ENCODE results near the gene MRPL23.

MRPL23 gene

DNA sequence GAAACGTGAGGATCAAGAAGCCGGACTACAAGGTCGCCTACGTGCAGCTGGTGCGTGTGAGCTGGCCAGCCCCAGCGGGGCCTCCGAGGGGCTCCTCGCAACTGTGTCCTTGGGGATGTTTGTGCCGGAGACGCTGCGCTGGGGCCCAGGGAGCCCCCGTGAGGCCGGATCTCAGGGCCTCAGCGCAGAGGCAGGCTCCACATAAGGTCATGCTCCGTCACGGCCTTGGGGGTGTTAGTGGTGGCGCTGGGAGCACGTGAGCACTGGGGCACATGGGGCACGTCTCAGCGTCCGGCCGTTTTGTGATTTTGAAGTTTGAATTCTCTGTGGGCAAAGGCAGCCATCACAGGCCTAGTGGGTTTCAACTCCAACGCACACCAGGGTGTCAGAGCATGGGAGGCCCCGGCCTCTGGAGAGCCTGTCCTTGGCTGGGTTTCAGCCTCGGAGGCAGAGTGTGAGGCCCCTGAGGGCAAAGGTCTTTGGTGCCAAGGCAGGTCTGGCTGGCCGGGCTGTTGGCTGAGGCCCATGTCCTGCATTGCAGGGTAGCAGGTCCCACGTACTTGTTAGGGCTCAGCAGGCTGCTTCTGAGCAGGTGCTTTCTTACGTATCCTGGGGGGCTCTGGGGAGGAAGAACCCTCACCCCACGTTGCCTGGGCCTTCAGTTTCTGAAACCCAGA lies 5.8 kb downstream of the MRPL23 start:
- ChIA-PET CTCF (interaction anchor here (1.0 to 10.0 kb wide), 2 partner anchors 57 to 198 kb away, joined by 4 to 55 read pairs; no protein-coding TSS in a partner anchor), POLR2A (no interaction called here)
- TF ChIP-seq, protein P1, sequence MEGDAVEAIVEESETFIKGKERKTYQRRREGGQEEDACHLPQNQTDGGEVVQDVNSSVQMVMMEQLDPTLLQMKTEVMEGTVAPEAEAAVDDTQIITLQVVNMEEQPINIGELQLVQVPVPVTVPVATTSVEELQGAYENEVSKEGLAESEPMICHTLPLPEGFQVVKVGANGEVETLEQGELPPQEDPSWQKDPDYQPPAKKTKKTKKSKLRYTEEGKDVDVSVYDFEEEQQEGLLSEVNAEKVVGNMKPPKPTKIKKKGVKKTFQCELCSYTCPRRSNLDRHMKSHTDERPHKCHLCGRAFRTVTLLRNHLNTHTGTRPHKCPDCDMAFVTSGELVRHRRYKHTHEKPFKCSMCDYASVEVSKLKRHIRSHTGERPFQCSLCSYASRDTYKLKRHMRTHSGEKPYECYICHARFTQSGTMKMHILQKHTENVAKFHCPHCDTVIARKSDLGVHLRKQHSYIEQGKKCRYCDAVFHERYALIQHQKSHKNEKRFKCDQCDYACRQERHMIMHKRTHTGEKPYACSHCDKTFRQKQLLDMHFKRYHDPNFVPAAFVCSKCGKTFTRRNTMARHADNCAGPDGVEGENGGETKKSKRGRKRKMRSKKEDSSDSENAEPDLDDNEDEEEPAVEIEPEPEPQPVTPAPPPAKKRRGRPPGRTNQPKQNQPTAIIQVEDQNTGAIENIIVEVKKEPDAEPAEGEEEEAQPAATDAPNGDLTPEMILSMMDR (IDR thresholded peaks at IDR 0.05; ENCODE audit: control extremely low read depth, extremely low read depth, low read depth, missing control alignments) = no peak
- no peak for DNase-seq (ENCODE audit: extremely low spot score)

DNA sequence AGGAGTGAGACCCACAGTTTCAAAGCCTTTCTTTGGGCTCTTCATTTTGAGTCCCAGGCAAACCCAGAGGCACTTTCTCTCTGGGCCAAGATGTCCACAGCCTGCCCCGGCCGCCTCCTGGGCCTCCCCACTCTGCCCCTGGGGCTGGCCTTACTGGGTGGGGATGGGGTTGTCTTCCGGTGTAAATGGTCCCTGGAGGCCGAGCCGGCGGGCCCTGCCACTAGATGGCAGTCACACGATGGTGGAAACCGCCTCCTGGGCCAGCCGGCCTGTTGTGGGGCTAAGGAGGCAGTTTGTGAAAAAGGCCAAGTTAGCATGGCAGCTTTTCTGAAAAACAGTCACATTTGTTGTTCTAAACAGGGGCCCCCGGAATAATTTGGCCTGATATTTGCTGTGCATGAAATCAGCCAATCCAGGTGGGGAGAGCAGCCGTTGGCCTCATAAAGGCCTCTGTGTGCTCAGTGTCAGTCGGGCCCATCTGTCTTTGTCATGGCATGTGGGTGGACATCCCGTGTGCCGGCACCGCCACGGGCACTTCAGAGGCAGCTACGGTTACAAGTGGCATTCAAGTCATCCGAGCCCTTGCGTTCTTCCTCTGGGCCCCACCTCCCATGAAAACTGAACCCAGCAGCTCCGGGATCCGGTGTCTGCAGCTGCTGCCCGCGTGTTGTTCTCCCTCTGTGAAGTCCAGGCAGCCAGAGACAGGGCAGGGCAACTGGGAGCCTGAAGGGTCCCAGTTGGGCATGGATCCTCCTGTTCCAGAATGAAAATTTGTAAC lies 6.5 kb downstream of the MRPL23 start:
- no peak for DNase-seq (ENCODE audit: extremely low spot score)
- ChIA-PET CTCF (interaction anchor here (0.9 to 10.0 kb wide), 4 partner anchors 38 to 259 kb away, joined by 3 to 55 read pairs (median 4); no protein-coding TSS in a partner anchor), POLR2A (no interaction called here)
- TF ChIP-seq, protein P1 (IDR thresholded peaks at IDR 0.05; ENCODE audit: control extremely low read depth, extremely low read depth, low read depth, missing control alignments) = no peak

DNA sequence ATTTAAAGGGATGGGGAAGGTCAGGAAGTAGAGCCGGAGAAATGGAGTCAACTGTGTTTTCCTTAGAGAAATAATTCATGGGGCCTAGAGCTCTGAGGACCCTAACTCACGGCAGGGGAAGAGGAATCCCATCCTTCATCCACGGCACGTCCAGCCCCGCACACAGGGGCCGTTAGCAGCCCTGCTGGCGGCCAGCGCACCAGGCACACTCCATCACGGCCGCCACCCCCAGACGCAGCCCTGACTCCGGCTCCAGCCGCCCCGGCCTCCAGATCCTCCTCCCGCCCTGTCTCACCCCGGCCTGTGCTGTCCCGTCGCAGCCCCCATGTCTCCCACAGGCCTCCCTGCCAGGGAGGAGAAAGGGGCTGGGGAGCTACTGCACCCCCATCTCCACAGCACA lies 11.2 kb downstream of the MRPL23 start:
- POLR2A ChIA-PET = no interaction called here
- DNase-seq (ENCODE audit: extremely low spot score) = no peak
- CTCF ChIA-PET = no interaction called here
- TF ChIP-seq, protein P1 (IDR thresholded peaks at IDR 0.05; ENCODE audit: control extremely low read depth, extremely low read depth, low read depth, missing control alignments) = no peak

DNA sequence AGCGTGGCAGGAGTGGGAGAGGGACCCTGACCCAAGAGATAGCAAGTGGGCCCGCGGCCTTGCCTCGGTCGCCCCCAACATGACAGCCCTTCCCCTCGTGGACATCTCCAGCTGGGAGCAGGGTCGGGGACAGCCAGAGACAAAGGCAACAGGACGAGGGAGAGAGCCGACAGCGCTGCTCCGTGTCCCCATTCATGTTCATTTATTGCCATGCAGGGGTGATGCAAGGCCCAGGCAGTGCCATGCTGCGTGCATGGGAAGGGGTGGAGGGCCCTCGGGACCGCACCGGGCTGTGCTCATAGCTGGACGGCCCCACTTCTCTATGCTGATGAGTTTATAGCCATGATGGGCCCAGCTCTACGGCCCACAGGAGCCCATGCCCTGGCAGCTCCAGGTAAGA lies 12.7 kb downstream of the MRPL23 start:
- no peak for DNase-seq (ENCODE audit: extremely low spot score)
- ChIA-PET CTCF (interaction anchor here (1.0 to 3.3 kb wide), 3 partner anchors 9 to 266 kb away, joined by 4 to 8 read pairs (median 7); no protein-coding TSS in a partner anchor), POLR2A (no interaction called here)
- TF ChIP-seq, protein P1 (IDR thresholded peaks at IDR 0.05; ENCODE audit: control extremely low read depth, extremely low read depth, low read depth, missing control alignments) = no peak

DNA sequence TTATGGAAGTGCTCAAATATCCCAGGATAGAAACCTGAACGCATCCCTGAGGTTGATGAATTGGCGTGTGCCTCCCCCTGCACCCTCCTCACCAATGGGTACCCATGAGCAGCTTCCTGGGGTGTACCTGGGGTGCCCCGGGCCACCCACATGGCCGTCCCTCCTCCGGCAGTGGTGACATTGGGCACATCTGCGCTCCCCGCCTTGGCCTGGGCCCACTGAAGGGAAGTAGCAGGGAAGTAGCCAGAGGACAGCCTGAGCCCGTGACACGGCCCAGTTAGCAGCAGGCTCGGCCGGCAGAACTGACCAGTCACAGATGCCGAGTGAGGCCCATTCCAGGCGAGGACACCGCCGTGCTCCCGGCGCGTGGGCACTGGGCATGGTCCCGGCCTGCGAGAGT lies 16.7 kb downstream of the MRPL23 start:
- POLR2A ChIA-PET = no interaction called here
- CTCF ChIA-PET = interaction anchor here (1.1 kb wide), 1 partner anchor 131 kb away, joined by 3 read pairs; no protein-coding TSS in a partner anchor
- TF ChIP-seq, protein P1 (IDR thresholded peaks at IDR 0.05; ENCODE audit: control extremely low read depth, extremely low read depth, low read depth, missing control alignments) = no peak
- no peak for DNase-seq (ENCODE audit: extremely low spot score)

DNA sequence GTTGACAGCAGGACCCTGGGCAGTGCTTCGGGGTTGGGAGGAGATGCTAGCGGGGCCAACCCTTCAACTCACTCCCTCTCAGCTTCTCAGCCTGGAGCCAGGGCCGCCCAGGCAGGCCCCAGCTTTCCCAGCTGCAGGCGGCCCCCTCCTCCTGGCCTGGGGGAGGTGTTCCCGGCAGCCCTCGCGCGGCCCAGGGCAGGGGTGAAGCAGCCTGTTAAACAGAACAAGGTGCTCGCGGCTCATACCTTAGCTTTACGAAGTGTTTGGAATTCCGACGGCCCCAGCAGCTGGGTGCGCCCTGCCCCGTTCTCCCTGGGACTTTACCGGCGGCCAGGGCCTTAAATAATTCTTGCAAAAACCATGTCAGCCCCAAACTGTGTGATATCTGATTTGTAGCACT lies 17.2 kb downstream of the MRPL23 start:
- POLR2A ChIA-PET = no interaction called here
- TF ChIP-seq, protein P1 (IDR thresholded peaks at IDR 0.05; ENCODE audit: control extremely low read depth, extremely low read depth, low read depth, missing control alignments) = no peak
- CTCF ChIA-PET = interaction anchor here (0.8 to 1.7 kb wide), 3 partner anchors 17 to 184 kb away, joined by 3 to 6 read pairs (median 3); partner anchors contain the start of gene MRPL23
- no peak for DNase-seq (ENCODE audit: extremely low spot score)
